ENCODE data around the gene RASA3. TPM values are rescaled to one million over a fixed set of nuclear protein-coding genes. Genes with fewer than 3 reads are reported as not detected.
A peak's percentile ranks its signal among the peaks of the same experiment; 100 is the strongest.

The RASA3 gene
- total and polyA plus RNA-seq, 2 of the 4 experiments (the other 2 are of a cell fraction): 21.0 to 31.4 TPM

DNA sequence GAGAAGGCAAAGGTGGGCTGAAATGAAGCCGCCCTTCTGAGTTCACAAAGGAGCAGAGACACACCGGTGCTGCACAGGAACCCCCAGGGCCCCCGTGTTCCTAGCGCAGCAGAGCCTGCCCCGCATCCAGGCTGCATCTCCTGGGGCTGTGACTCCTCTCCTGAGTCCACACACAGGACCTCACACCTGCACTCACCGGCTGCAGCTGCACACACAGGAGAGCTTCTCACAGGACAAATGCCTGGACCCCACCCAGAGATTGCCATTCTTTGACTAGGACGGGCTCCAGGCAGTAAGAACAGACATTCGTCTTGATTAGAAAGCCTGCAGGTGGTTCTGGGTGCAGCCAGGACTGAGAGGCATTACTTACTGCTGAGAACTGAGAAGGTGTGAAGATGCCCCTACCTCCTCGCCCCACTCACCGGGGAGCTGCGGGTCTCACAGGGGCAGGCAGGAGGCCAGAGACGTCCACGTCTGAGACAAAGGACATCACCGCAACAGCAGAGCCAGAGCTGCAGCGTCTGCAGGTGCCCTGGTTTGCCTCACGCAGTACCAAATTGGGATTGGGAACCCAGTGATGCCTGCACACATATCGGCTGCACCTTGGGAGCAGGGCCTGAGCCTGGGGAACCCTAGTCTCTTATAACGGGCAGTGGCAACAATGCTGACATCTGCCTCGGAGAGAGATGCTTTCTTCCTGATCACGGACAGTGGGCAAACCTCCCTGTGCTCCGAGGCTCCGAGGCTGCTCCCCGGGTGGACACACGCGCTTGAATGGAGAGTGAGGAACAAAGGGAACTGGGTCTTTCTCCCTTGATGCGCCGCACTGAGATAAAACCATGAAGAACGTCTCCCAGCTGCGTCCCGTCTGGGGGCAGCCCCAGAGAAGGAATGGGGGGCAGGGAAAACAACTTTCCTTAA is 50.4 kb downstream of the RASA3 start:
- no peak overlapping the region for H2AFZ ChIP-seq (replicated peaks; ENCODE audit: low read length, poor library complexity)
- H3K79me1 ChIP-seq (ENCODE audit: low read depth in 1 of 2, low read length in 2 of 2): peaks cover 7 to 57% of the 10 kb centered on the region in 2 experiments
- no peak overlapping the region for H3K14ac ChIP-seq (replicated peaks; ENCODE audit: low read depth, low read length)
- H3K18ac ChIP-seq (ENCODE audit: low read depth, low read length): no peak overlapping the region
- TF ChIP-seq BHLHE40 (IDR thresholded peaks at IDR 0.05; ENCODE audit: low read depth, low read length): no peak
- TF ChIP-seq RCOR1 (IDR thresholded peaks at IDR 0.05; ENCODE audit: insufficient replicate concordance, low read length): no peak
- TF ChIP-seq RAD21 (IDR thresholded peaks at IDR 0.05; ENCODE audit: low read length): no peak
- TF ChIP-seq SMC3 (IDR thresholded peaks at IDR 0.05; ENCODE audit: low read depth, low read length): no peak
- TF ChIP-seq RFX5 (IDR thresholded peaks at IDR 0.05; ENCODE audit: low read depth, low read length): no peak
- no peak for TF ChIP-seq CEBPB (IDR thresholded peaks at IDR 0.05; ENCODE audit: low read depth, low read length)
- TF ChIP-seq MAZ (IDR thresholded peaks at IDR 0.05; ENCODE audit: borderline replicate concordance, low read depth, low read length): no peak
- no peak for TF ChIP-seq MXI1 (IDR thresholded peaks at IDR 0.05; ENCODE audit: borderline replicate concordance, low read depth, low read length)
- TF ChIP-seq, protein P1, sequence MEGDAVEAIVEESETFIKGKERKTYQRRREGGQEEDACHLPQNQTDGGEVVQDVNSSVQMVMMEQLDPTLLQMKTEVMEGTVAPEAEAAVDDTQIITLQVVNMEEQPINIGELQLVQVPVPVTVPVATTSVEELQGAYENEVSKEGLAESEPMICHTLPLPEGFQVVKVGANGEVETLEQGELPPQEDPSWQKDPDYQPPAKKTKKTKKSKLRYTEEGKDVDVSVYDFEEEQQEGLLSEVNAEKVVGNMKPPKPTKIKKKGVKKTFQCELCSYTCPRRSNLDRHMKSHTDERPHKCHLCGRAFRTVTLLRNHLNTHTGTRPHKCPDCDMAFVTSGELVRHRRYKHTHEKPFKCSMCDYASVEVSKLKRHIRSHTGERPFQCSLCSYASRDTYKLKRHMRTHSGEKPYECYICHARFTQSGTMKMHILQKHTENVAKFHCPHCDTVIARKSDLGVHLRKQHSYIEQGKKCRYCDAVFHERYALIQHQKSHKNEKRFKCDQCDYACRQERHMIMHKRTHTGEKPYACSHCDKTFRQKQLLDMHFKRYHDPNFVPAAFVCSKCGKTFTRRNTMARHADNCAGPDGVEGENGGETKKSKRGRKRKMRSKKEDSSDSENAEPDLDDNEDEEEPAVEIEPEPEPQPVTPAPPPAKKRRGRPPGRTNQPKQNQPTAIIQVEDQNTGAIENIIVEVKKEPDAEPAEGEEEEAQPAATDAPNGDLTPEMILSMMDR (conservative IDR thresholded peaks at IDR 0.05; ENCODE audit: low read depth, low read length): no peak
- TF ChIP-seq, protein P2, sequence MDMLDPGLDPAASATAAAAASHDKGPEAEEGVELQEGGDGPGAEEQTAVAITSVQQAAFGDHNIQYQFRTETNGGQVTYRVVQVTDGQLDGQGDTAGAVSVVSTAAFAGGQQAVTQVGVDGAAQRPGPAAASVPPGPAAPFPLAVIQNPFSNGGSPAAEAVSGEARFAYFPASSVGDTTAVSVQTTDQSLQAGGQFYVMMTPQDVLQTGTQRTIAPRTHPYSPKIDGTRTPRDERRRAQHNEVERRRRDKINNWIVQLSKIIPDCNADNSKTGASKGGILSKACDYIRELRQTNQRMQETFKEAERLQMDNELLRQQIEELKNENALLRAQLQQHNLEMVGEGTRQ (IDR thresholded peaks at IDR 0.05; ENCODE audit: low read depth, low read length): no peak
- no peak overlapping the region for H2BK20ac ChIP-seq (ENCODE audit: low read depth, low read length)
- no peak overlapping the region for H3K4me3 ChIP-seq (ENCODE audit: insufficient read depth, low read depth, low read length)
- H2BK5ac ChIP-seq (ENCODE audit: low read depth, low read length, poor library complexity, severe bottlenecking): no peak overlapping the region
- H4K8ac ChIP-seq (ENCODE audit: low read depth in 2 of 2, low read length in 2 of 2): no peak overlapping the region
- no peak overlapping the region for H3K4ac ChIP-seq (ENCODE audit: low read depth, low read length)
- no peak overlapping the region for H4K91ac ChIP-seq (ENCODE audit: insufficient read depth, low read depth, low read length)
- dilution Hi-C loops (cut with HindIII; ENCODE audit: low sequenced_read_pairs, unreplicated experiment): no loop called here
- peaks cover 9% of the 10 kb centered on the region for H3K9me1 ChIP-seq (ENCODE audit: insufficient read depth, low read length)
- no peak overlapping the region for H2AK5ac ChIP-seq (ENCODE audit: low read depth, low read length)
- no peak overlapping the region for H3K9ac ChIP-seq (ENCODE audit: low read depth, low read length)
- H3K36me3 ChIP-seq (ENCODE audit: control insufficient read depth, insufficient read depth, low read length): peaks cover 3% of the 10 kb centered on the region; the same call in 1 of the 2 replicates
- no TSS peak for BruUV-seq (replicated peaks)
- no peaks in the 10 kb centered on the region for H3K27me3 ChIP-seq (ENCODE audit: control insufficient read depth, insufficient read depth, low read length)
- H2AK9ac ChIP-seq (replicated peaks; ENCODE audit: low read depth, low read length, poor library complexity): peak overlapping the region; percentile 19
- no peak for DNase-seq
- ATAC-seq (ENCODE audit: low read depth): no peak
- H3K4me2 ChIP-seq (ENCODE audit: low read depth, low read length): no peak overlapping the region
- no peak overlapping the region for H4K5ac ChIP-seq (ENCODE audit: low read depth, low read length)
- intact Hi-C loops (cut with micrococcal nuclease): no loop called here
- CTCF ChIA-PET: no interaction called here
- no peaks in the 10 kb centered on the region for H3K9me3 ChIP-seq (ENCODE audit: control insufficient read depth, insufficient read depth, low read length)
- in situ Hi-C loops (cut with MboI; ENCODE audit: low sequenced_read_pairs): no loop called here
- no peak overlapping the region for H3K56ac ChIP-seq (ENCODE audit: extremely low read depth, insufficient read depth, low read length)
- WGBS, 2 experiments (ENCODE audit: extremely low coverage in 2 of 2, insufficient read length in 1 of 2): 86% methylated on average over 17 of the region's 30 CpGs; no CpG with 5 or more reads in 1 of the 2 experiments
- peaks cover 12% of the 10 kb centered on the region for H3K4me1 ChIP-seq (ENCODE audit: control insufficient read depth, insufficient read depth, low read length)
- H4K20me1 ChIP-seq (ENCODE audit: insufficient read depth, low read length): peaks cover 63% of the 10 kb centered on the region
- H3K23ac ChIP-seq (ENCODE audit: low read depth, low read length): no peak overlapping the region
- no peak overlapping the region for H2BK120ac ChIP-seq (ENCODE audit: low read depth, low read length)
- no peak overlapping the region for H2BK15ac ChIP-seq (ENCODE audit: low read depth, low read length)
- POLR2A ChIA-PET (ENCODE audit: unreplicated experiment): no interaction called here
- no peak overlapping the region for H3K27ac ChIP-seq (ENCODE audit: insufficient read depth, low read length)

Measured in IMR-90 (cell line).